Activated T-cell treated with anti-CD3 and anti-CD28 coated beads, Interleukin-2, amount 50 U/mL, for 24 hours (primary cell): ENCODE results near the gene ARHGEF25.

Source experiments
- DNase-seq: peaks from one replicate; pipeline ENCODE4 v3.0.0-alpha.2; 2020
- H3K27ac Mint-ChIP-seq: 2 replicates; pipeline ENCODE4 v1.8.0; 2020; ENCODE audit warnings: mild to moderate bottlenecking, mixed read lengths
- H3K27me3 Mint-ChIP-seq: 2 replicates; pipeline ENCODE4 v1.8.0; 2020; ENCODE audit warnings: mixed read lengths
- H3K36me3 Mint-ChIP-seq: 2 replicates; pipeline ENCODE4 v1.8.0; 2020; ENCODE audit warnings: low read depth, mixed read lengths
- H3K4me1 Mint-ChIP-seq: 2 replicates; pipeline ENCODE4 v1.8.0; 2020; ENCODE audit warnings: low read depth, mixed read lengths
- H3K4me3 Mint-ChIP-seq: 2 replicates; pipeline ENCODE4 v1.8.0; 2020; ENCODE audit warnings: mild to moderate bottlenecking, moderate library complexity, mixed read lengths
- H3K9me3 Mint-ChIP-seq: 2 replicates; pipeline ENCODE4 v1.8.0; 2020; ENCODE audit warnings: mixed read lengths

Gene ARHGEF25

GRCh38 chr12:57592551-57593165 is 18.6 kb upstream of the ARHGEF25 start:
- Mint-ChIP-seq H3K4me1 (peaks cover 28% of the 10 kb centered on the region), H3K9me3 (no peaks in the 10 kb centered on the region)

GRCh38 chr12:57593187-57593586 is 18.0 kb upstream of the ARHGEF25 start:
- H3K4me1 Mint-ChIP-seq: peaks cover 28% of the 10 kb centered on the region
- no peaks in the 10 kb centered on the region for H3K27me3 Mint-ChIP-seq
- peaks cover 43% of the 10 kb centered on the region for H3K36me3 Mint-ChIP-seq
- H3K4me3 Mint-ChIP-seq: no peak overlapping the region
- no peak overlapping the region for H3K27ac Mint-ChIP-seq
- H3K9me3 Mint-ChIP-seq: no peaks in the 10 kb centered on the region
- DNase-seq: no peak

More at GRCh38 chr12:57592551-57593165, 18.6 kb upstream of the ARHGEF25 start:
- peaks cover 40% of the 10 kb centered on the region for H3K36me3 Mint-ChIP-seq
- no peak overlapping the region for H3K27ac Mint-ChIP-seq
- peak overlapping the region; percentile 87 for H3K4me3 Mint-ChIP-seq
- DNase-seq: no peak
- H3K27me3 Mint-ChIP-seq: no peaks in the 10 kb centered on the region

- Mint-ChIP-seq H3K4me1 (peaks cover 22% of the 10 kb centered on the region), H3K27ac (no peak overlapping the region), H3K4me3 (no peak overlapping the region), H3K27me3 (no peaks in the 10 kb centered on the region), H3K36me3 (peaks cover 74% of the 10 kb centered on the region), H3K9me3 (no peaks in the 10 kb centered on the region)
- DNase-seq: no peak
These were observed 10.8 kb upstream of the ARHGEF25 start for GRCh38 chr12:57600395-57600794.

- peaks cover 29% of the 10 kb centered on the region for H3K4me1 Mint-ChIP-seq
- DNase-seq: no peak
- no peaks in the 10 kb centered on the region for H3K9me3 Mint-ChIP-seq
- no peak overlapping the region for H3K4me3 Mint-ChIP-seq
- H3K27me3 Mint-ChIP-seq: no peaks in the 10 kb centered on the region
- H3K27ac Mint-ChIP-seq: no peak overlapping the region
- H3K36me3 Mint-ChIP-seq: peaks cover 57% of the 10 kb centered on the region
These were observed 8.7 kb upstream of the ARHGEF25 start for GRCh38 chr12:57602544-57602943.

GRCh38 chr12:57603324-57603723 is 7.9 kb upstream of the ARHGEF25 start:
- no peaks in the 10 kb centered on the region for H3K9me3 Mint-ChIP-seq
- H3K27me3 Mint-ChIP-seq: no peaks in the 10 kb centered on the region
- H3K27ac Mint-ChIP-seq: no peak overlapping the region
- H3K36me3 Mint-ChIP-seq: peaks cover 53% of the 10 kb centered on the region
- H3K4me3 Mint-ChIP-seq: peak overlapping the region; percentile 79
- H3K4me1 Mint-ChIP-seq: peaks cover 29% of the 10 kb centered on the region
- DNase-seq: no peak

GRCh38 chr12:57603815-57604453 is 7.3 kb upstream of the ARHGEF25 start:
- DNase-seq: no peak
- Mint-ChIP-seq H3K27me3 (no peaks in the 10 kb centered on the region), H3K36me3 (peaks cover 49% of the 10 kb centered on the region), H3K4me3 (peak overlapping the region; percentile 79), H3K27ac (peak overlapping the region; percentile 85), H3K4me1 (peaks cover 29% of the 10 kb centered on the region), H3K9me3 (no peaks in the 10 kb centered on the region)

- Mint-ChIP-seq H3K27ac (peak within 1 kb of the TSS; percentile 86), H3K27me3 (no peaks in the 10 kb centered on the region), H3K4me3 (peak within 1 kb of the TSS; percentile 79), H3K36me3 (peaks cover 43% of the 10 kb centered on the region), H3K4me1 (peaks cover 29% of the 10 kb centered on the region), H3K9me3 (no peaks in the 10 kb centered on the region)
- DNase-seq: peak; percentile 73
These were observed 6.7 kb upstream of the ARHGEF25 start, which contains the start of gene DTX3 for GRCh38 chr12:57604454-57604991. Gene DTX3, plus strand, starts transcription at chr12:57604824. Its CDS starts 1,694 bp downstream, at chr12:57606518.

- no peaks in the 10 kb centered on the region for H3K27me3 Mint-ChIP-seq
- peak overlapping the region; percentile 86 for H3K27ac Mint-ChIP-seq
- H3K4me1 Mint-ChIP-seq: peaks cover 29% of the 10 kb centered on the region
- H3K36me3 Mint-ChIP-seq: peaks cover 36% of the 10 kb centered on the region
- no peak for DNase-seq
- no peaks in the 10 kb centered on the region for H3K9me3 Mint-ChIP-seq
- H3K4me3 Mint-ChIP-seq: peak overlapping the region; percentile 79
These were observed 6.0 kb upstream of the ARHGEF25 start for GRCh38 chr12:57604992-57605810.

- Mint-ChIP-seq H3K9me3 (no peaks in the 10 kb centered on the region), H3K4me1 (peaks cover 34% of the 10 kb centered on the region), H3K27ac (no peak overlapping the region), H3K27me3 (peaks cover 6% of the 10 kb centered on the region), H3K36me3 (peaks cover 30% of the 10 kb centered on the region), H3K4me3 (peak overlapping the region; percentile 79)
- no peak for DNase-seq
These were observed 5.4 kb upstream of the ARHGEF25 start for GRCh38 chr12:57605811-57606311.

GRCh38 chr12:57606399-57606798 is 4.8 kb upstream of the ARHGEF25 start:
- Mint-ChIP-seq H3K4me1 (peaks cover 36% of the 10 kb centered on the region), H3K9me3 (no peaks in the 10 kb centered on the region), H3K27ac (no peak overlapping the region), H3K4me3 (no peak overlapping the region), H3K27me3 (peaks cover 8% of the 10 kb centered on the region), H3K36me3 (peaks cover 24% of the 10 kb centered on the region)
- no peak for DNase-seq

- Mint-ChIP-seq H3K27ac (no peak overlapping the region), H3K27me3 (peaks cover 9% of the 10 kb centered on the region), H3K4me1 (peaks cover 36% of the 10 kb centered on the region), H3K36me3 (peaks cover 20% of the 10 kb centered on the region), H3K4me3 (no peak overlapping the region), H3K9me3 (no peaks in the 10 kb centered on the region)
- DNase-seq: no peak
These were observed 4.4 kb upstream of the ARHGEF25 start for GRCh38 chr12:57606821-57607220.

- H3K9me3 Mint-ChIP-seq: no peaks in the 10 kb centered on the region
- no peak for DNase-seq
- H3K4me3 Mint-ChIP-seq: no peak overlapping the region
- no peak overlapping the region for H3K27ac Mint-ChIP-seq
- H3K4me1 Mint-ChIP-seq: peaks cover 33% of the 10 kb centered on the region
- H3K36me3 Mint-ChIP-seq: peaks cover 9% of the 10 kb centered on the region
- peaks cover 22% of the 10 kb centered on the region for H3K27me3 Mint-ChIP-seq
These were observed 3.1 kb upstream of the ARHGEF25 start for GRCh38 chr12:57607958-57608663.

- H3K27me3 Mint-ChIP-seq: peaks cover 33% of the 10 kb centered on the region
- no peak overlapping the region for H3K4me3 Mint-ChIP-seq
These were observed 2.0 kb upstream of the ARHGEF25 start for GRCh38 chr12:57609101-57609780.

More at GRCh38 chr12:57609101-57609780, 2.0 kb upstream of the ARHGEF25 start:
- Mint-ChIP-seq H3K9me3 (no peaks in the 10 kb centered on the region), H3K4me1 (peaks cover 23% of the 10 kb centered on the region), H3K27ac (no peak overlapping the region), H3K36me3 (peaks cover 3% of the 10 kb centered on the region)
- no peak for DNase-seq
